Spleen (tissue), 3 donors: Measurements from ENCODE around the gene USH2A.

ENCODE experiments used
- POLR2A ChIP-seq, 3 donors: fragments of 450-650 bp; IDR thresholded peaks; one replicate each; pipeline ENCODE4 v1.5.1; 2017; ENCODE audit warnings: antibody characterized with exemption in 3 of 3, mild to moderate bottlenecking in 1 of 3
- POLR2AphosphoS5 ChIP-seq, 3 donors: sonication (generic); formaldehyde crosslinking; IDR thresholded peaks; one replicate each; pipeline ENCODE4 v1.5.1; 2017; ENCODE audit warnings: antibody characterized with exemption in 3 of 3

- TF ChIP-seq POLR2AphosphoS5 (IDR thresholded peaks at IDR 0.05), result no peak
- TF ChIP-seq POLR2A (IDR thresholded peaks at IDR 0.05), result no peak
These were observed 535.1 kb downstream of the USH2A start for GRCh38 chr1:215888159-215888558.
